Thyroid gland (tissue), 4 donors: ENCODE results near the gene BAIAP3. TPM values are rescaled to one million over a fixed set of nuclear protein-coding genes. Genes with fewer than 3 reads are reported as not detected.

Experiments used
- DNase-seq, 2 donors: peaks; one replicate each; pipeline ENCODE4 v3.0.0-alpha.2; 2019
- H3K27ac ChIP-seq, 3 donors: fragments of 200-600 bp; sonication (generic); 1 replicate in 2 of 3; 2 replicates in 1 of 3; pipeline ENCODE4 v1.5.1; 2016 to 2019; ENCODE audit warnings: mild to moderate bottlenecking in 1 of 3, moderate library complexity in 1 of 3
- H3K27me3 ChIP-seq: fragments of 200-600 bp; sonication (generic); one replicate; pipeline ENCODE4 v1.5.1; 2019
- H3K36me3 ChIP-seq, 2 donors: fragments of 200-600 bp; sonication (generic); one replicate each; pipeline ENCODE4 v1.5.1; 2016 to 2019
- H3K4me1 ChIP-seq, 2 donors: fragments of 200-600 bp; sonication (generic); one replicate each; pipeline ENCODE4 v1.5.1; 2017 to 2019
- H3K4me3 ChIP-seq, 3 donors: fragments of 200-600 bp; sonication (generic); replicated peaks in 1 of 3; 1 replicate in 2 of 3; 2 replicates in 1 of 3; pipeline ENCODE4 v1.5.1; 2016; ENCODE audit warnings: mild to moderate bottlenecking in 1 of 3
- H3K9me3 ChIP-seq: fragments of 200-600 bp; sonication (generic); one replicate; pipeline ENCODE4 v1.5.1; 2017
- CTCF ChIP-seq, 6 experiments: fragments of 200-600 bp in 3 of 6; fragments of 450-650 bp in 3 of 6; sonication (generic) in 3 of 6; IDR thresholded peaks; one replicate each; pipeline ENCODE4 v1.5.1; 2016 to 2019; ENCODE audit warnings: antibody characterized with exemption in 6 of 6, mild to moderate bottlenecking in 2 of 6, inconsistent platforms in 1 of 6, moderate library complexity in 1 of 6
- POLR2A ChIP-seq, 2 donors: fragments of 450-650 bp; IDR thresholded peaks; one replicate each; pipeline ENCODE4 v1.6.1; 2017; ENCODE audit warnings: antibody characterized with exemption in 2 of 2, mild to moderate bottlenecking in 2 of 2, moderate library complexity in 1 of 2
- WGBS, 2 donors: methylation state at CpG; one replicate each; pipeline ENCODE4 v1.1.5; 2017; 5-methylcytosine and 5-hydroxymethylcytosine counted together
- intact Hi-C: fragments of 100-400 bp; cut with DNase I; formaldehyde crosslinking; loops from one replicate; pipeline ENCODE4 v1.15.1; 2023
- total RNA-seq, 4 donors: library from RNA; depleted of rRNA; stranded (reverse); fragments of >200 nt; gene quantifications; one replicate each; pipeline ENCODE4 v1.2.3, GENCODE V29; 2016

Gene BAIAP3
- total RNA-seq, 4 donors from 2014 or later: 0.45 to 3.0 (median 1.6) TPM

- H3K4me3 ChIP-seq: no peak overlapping the region
- H3K27ac ChIP-seq: no peak overlapping the region
- H3K36me3 ChIP-seq: peaks cover 38 to 48% of the 10 kb centered on the region in 2 donors
- TF ChIP-seq POLR2A (IDR thresholded peaks at IDR 0.05) (no peak), CTCF (IDR thresholded peaks at IDR 0.05) (no peak)
- intact Hi-C loops: no loop called here
- DNase-seq: no peak
- no peaks in the 10 kb centered on the region for H3K9me3 ChIP-seq
- no peaks in the 10 kb centered on the region for H3K4me1 ChIP-seq
- H3K27me3 ChIP-seq: no peaks in the 10 kb centered on the region
- 97 to 98% methylated on average over 8 to 9 of the region's 9 CpGs for WGBS, 2 donors
Measured at GRCh38 chr16:1398351-1398750, 64.9 kb downstream of the BAIAP3 start.

Other genes starting within 250 kb of the BAIAP3 start
- gene C1QTNF8, start 237.4 kb upstream of the BAIAP3 start, total RNA-seq: not detected
- gene CACNA1H, start 180.5 kb upstream of the BAIAP3 start, total RNA-seq: 10 to 100 TPM in 2 of 4 donors, 1 to 10 TPM in 2; 8.4 to 12.4 (median 9.3) TPM
- not detected for gene TPSG1, start 108.4 kb upstream of the BAIAP3 start, total RNA-seq
- 10 to 100 TPM in 2 of 4 donors, 1 to 10 TPM in 1, not detected in 1; 1.1 to 16.6 (median 11.9) TPM for gene TPSB2, start 103.5 kb upstream of the BAIAP3 start, total RNA-seq
- gene TPSAB1, start 92.9 kb upstream of the BAIAP3 start, total RNA-seq: 1 to 10 TPM; 4.3 to 8.6 (median 6.5) TPM
- under 1 TPM in 1 of 4 donors, not detected in 3; 0.33 TPM for gene TPSD1, start 77.6 kb upstream of the BAIAP3 start, total RNA-seq
- 100 to 1,000 TPM in 1 of 4 donors, 10 to 100 TPM in 3; 43.4 to 107 (median 79.6) TPM for gene UBE2I, start 24.0 kb upstream of the BAIAP3 start, total RNA-seq
- gene TSR3, start 18.2 kb downstream of the BAIAP3 start, total RNA-seq: 100 to 1,000 TPM in 2 of 4 donors, 10 to 100 TPM in 2; 84.1 to 107 (median 96.7) TPM
- 100 to 1,000 TPM in 1 of 4 donors, 10 to 100 TPM in 3; 53.6 to 121 (median 70.0) TPM for gene GNPTG, start 18.3 kb downstream of the BAIAP3 start, total RNA-seq
- 10 to 100 TPM; 26.2 to 46.9 (median 31.3) TPM for gene UNKL, start 81.1 kb downstream of the BAIAP3 start, total RNA-seq
- gene UQCC4, start 87.1 kb downstream of the BAIAP3 start, total RNA-seq: 10 to 100 TPM; 16.9 to 19.8 (median 18.2) TPM
- 1 to 10 TPM in 2 of 4 donors, under 1 TPM in 1, not detected in 1; 0.67 to 1.7 (median 1.6) TPM for gene PERCC1, start 97.4 kb downstream of the BAIAP3 start, total RNA-seq
- 1 to 10 TPM in 2 of 4 donors, under 1 TPM in 2; 0.27 to 1.6 (median 0.99) TPM for gene CCDC154, start 110.9 kb downstream of the BAIAP3 start, total RNA-seq
- 100 to 1,000 TPM in 2 of 4 donors, 10 to 100 TPM in 2; 50.3 to 144 (median 89.9) TPM for gene CLCN7, start 141.4 kb downstream of the BAIAP3 start, total RNA-seq
- gene PTX4, start 155.3 kb downstream of the BAIAP3 start, total RNA-seq: not detected
- 10 to 100 TPM; 12.5 to 19.4 (median 12.8) TPM for gene TELO2, start 159.7 kb downstream of the BAIAP3 start, total RNA-seq
- 10 to 100 TPM; 38.5 to 85.3 (median 66.0) TPM for gene TMEM204, start 200.0 kb downstream of the BAIAP3 start, total RNA-seq